Activated CD4-positive, alpha-beta T cell treated with anti-CD3 and anti-CD28 coated beads, Interleukin-2, Interleukin-6, amounts not matched to agents 100 ng/mL and 50 ng/mL, durations not matched to agents 16 hours and 8 hours (primary cell): ENCODE results near the gene EMX1.

ENCODE experiments used
- DNase-seq: peaks from one replicate; pipeline ENCODE4 v3.0.0-alpha.2; 2020

The EMX1 gene

GRCh38 chr2:72961036-72961720 lies 43.9 kb downstream of the EMX1 start:
- no peak for DNase-seq

DNA sequence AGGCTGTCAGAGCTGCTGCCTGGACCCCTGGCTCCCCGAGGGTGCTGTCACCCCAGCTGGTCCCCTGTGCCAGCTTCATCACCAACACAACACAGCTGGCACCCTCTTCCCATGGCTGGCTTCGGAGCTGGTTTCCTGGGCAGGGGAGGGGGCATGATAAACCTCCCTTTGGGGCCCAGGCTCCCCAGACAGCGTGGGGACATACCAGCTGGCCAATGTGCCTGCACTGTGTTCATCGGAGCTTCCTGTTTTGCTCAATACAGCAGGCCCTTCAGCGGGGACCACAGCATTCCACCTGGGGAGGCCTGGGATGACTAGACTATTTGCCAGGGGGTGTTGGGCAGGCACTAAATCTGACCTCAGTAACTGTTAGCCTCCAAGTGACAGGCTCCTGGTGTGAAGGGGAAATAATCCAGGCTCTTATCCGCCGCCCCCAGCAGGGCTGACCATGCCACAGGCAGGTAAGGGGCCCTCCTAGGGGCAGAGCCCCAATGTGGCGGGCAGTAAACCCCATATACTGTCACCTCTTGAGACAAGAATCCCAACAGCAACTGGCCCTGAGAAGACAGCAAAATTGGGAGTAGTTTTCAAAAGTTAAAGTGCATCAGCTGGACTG lies 44.6 kb downstream of the EMX1 start:
- DNase-seq: no peak

GRCh38 chr2:72962911-72963310 lies 45.6 kb downstream of the EMX1 start:
- no peak for DNase-seq

- DNase-seq: no peak
These were observed 46.3 kb downstream of the EMX1 start for GRCh38 chr2:72963423-72964145.

DNA sequence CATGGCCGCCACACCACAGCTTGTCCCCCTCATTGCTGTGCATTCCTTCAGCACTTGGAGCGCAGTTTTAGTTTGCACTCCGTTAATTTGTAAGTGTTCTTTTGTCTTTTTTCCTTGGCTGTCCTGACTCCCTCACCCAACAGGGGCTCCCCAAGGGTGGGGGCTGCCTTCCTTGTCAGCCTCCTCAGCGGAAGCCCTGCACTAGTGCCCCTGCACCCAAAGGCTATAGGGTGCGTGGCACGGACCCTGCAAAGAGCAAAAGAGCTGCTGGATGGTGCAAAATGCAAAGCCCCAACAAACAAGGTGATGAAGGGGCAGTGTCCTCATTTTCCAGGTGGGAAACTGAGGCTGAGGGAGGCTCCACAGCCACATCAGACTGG lies 46.8 kb downstream of the EMX1 start:
- no peak for DNase-seq

DNA sequence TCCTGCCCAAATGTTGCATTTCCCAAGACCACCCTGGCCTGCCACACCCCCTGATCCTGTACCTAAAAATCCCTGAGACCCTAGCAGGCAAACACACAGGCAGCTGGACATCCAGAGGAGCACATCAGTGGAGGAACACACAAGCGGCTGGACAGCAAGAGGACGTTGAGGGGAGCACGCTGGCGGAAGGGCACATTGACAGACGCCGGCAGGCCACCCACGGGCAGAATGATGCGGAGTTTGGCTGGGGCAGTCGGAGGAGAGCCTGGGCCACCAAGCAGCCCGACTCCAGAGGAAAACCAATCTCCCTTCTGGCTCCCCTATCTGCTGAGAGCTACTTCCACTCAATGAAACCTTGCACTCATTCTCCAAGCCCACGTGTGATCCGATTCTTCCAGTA lies 47.7 kb downstream of the EMX1 start:
- DNase-seq: no peak

DNA sequence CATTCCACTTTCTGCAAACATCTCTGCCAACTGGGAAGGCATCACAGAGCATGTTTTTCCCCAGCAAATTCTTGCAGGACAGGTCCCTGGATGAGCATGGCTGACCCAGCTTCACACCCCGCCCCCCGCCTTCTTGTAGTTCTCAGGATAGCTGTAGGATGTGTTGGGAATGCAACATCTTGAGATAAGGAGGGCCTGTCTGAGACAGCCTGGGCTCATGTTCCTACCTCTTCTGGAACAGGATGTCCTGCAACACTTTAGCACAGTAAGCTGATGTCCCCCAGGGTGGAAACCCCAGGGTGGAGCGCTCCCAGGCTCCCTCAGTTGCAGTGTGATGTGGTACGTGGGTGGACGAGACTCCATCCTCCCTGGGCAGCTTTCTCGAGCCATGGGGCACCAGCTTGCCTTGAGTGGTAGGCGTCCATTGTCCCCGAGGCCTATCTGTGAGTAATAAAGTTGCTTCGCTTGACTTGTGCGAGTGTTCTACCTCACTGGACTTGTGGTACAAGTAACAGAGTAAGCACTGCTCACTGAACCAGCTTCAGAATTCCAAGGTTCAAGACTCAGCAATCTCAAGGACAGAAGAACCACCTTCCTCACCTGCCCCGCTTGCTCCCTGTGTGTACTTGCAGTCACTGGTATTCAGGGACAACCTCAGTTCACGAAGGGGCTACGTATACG lies 48.6 kb downstream of the EMX1 start:
- DNase-seq: no peak

DNA sequence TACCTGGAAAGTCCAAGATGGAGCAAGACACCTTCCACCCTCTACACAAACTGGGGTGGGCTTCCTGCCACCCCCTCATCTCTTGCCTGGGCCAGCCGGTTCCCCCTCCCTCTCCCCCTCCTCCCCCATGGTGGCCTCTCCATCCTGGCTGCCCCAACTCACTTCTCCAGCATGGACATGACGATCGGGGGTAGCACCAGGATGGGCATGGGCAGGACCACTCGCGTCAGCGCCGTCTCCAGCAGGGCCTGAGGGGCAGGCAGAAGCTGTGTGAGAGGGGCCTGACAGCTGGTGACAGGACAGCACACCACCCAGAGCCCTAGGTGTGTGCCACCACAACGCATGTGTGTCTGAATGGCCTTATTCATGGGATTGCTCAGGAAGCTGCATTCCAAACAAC lies 51.0 kb downstream of the EMX1 start:
- DNase-seq: no peak

GRCh38 chr2:72969706-72970105 lies 52.4 kb downstream of the EMX1 start:
- no peak for DNase-seq

GRCh38 chr2:72971036-72971435 lies 53.7 kb downstream of the EMX1 start:
- no peak for DNase-seq

GRCh38 chr2:72972352-72973136 lies 55.2 kb downstream of the EMX1 start:
- no peak for DNase-seq

DNA sequence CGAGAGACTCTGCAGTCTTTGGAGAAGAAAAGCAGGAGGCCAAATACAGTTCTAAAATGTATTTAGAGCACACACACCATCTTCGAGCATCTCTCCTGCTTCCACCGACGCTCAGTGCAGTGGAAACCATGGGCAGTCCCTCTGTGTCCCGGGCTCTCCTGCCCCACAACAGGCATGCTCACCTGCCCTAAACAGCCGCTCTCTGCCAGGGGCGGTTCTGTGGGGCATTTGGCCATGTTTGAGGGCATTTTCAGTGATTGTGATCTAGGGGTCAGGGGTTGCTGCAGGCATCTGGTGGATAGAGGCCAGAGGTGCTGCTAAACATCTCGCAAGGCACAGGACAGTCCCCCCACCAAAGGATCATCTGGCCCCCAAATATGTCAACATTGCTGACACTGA lies 55.8 kb downstream of the EMX1 start:
- DNase-seq: no peak

- DNase-seq: peak; percentile 60
These were observed 56.5 kb downstream of the EMX1 start for GRCh38 chr2:72973566-72974435.

DNA sequence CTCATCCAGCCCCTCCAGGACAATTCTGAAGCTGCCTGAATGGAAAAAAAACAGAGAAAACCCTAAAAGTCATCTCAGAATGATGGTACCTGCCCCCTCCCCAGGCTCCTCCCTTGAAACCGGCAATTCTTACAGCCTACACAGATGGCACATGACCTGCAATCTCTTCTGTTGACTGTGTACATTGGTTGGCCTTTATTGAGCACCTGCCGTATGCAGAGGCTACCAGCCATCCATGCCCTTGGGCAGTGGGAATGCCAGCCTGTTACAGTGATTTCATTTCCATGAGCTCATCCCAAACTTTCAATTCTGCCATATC lies 57.1 kb downstream of the EMX1 start:
- no peak for DNase-seq

GRCh38 chr2:72975017-72975416 lies 57.7 kb downstream of the EMX1 start:
- no peak for DNase-seq

DNA sequence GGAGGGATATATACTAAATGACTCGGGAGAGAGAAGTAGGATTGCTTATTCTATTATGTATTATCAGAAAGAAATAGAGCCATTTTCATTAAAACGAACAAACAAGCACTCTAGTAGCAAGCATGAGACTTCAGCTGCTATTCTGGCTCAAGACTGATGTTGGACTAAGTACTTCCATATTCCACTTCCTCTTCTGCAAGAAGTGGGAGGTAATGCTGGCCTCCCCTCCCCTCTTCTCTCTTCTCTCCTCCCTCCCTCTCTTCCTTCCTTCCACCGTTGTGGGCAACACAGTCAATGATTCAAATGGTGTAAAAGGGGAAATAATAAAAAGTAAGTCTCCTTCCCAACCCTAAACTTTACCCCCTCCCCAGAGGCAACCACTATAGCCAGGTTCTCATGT lies 62.6 kb downstream of the EMX1 start:
- no peak for DNase-seq

DNA sequence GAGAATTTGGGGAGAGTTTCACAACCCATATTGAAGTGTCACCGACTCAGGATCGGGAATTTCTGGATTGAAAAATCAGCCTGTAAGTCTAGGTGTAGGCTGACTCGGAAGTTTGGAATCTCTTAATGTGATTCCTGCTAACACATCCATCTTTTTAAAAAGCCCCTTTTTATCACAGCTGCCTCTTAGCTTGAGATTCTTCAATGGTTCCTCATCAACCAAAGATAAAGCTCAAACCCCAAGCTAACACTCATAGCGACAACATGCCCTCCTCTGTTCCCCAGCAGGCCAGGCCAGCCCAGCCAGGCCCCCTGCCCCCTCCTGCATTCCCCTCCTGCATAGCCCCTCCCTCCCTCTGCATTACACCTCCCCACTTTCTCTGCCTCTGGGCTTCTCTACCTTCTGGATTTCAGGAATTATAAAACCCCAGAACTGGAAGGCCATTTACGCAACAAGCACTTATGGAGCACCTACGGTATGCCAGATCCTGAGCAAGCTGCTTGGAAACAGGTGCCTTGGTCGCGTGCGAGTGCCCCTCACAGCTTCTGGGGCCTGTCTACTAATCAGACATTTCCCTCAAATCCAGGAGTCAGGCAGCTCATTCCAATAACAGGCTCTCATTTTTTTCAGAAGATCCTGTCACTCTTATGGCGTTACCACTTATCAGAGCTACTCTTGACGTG lies 63.4 kb downstream of the EMX1 start:
- DNase-seq: no peak

- no peak for DNase-seq
These were observed 64.2 kb downstream of the EMX1 start for GRCh38 chr2:72981536-72981935.

GRCh38 chr2:72982219-72982618 lies 64.9 kb downstream of the EMX1 start:
- no peak for DNase-seq

- DNase-seq: no peak
These were observed 65.6 kb downstream of the EMX1 start for GRCh38 chr2:72982781-72983499.
